ENCODE measurements around the gene RNH1.
A peak's percentile ranks its signal among the peaks of the same experiment; 100 is the strongest.

The RNH1 gene

DNA sequence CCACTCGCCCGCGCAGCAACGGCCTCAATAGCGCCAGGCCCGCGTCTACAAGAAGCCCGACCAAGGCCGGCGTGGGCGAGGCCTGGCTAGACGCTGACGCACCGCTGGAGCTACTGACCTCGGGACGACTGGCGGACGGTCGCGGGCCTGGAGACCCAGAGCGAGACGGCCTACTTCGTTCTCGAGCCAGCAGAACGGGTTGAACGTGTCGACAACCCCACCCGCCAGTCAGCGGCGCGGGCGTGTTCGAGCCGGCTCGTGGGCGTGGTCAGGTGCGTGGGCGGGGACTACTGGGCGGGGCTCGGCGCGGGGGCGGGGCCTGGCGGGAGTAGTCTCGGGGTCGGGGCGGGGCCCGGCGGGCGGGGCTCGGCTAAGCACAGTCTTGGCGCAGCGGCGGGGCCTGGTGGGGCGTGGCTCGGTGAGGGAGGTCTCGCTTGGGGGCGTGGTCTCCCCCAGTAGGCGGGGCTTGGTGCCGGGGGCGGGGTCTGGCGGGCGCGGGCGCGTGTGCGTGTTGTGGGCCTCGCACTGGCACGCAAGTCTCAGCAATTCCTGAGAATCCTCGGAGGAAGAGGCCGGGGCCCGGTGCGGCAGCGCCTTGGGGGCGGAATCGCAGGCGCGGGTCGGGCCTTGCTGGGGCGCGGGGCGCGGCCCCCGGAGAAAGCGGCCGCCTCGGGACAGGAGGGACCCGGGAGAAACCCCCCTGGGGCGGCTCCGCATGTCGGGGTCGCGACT lies at the start of gene RNH1:
Gene RNH1, minus strand, starts transcription at position 248 of the 732 bp plus-strand sequence. CDS start 5,080 bp downstream, outside the sequence.
- Histone ChIP-seq H3K4me3 (ENCODE audit: low read length) (peak within 1 kb of the TSS; percentile 97), H3K9me3 (ENCODE audit: control insufficient read depth, insufficient read depth, low read length) (no peaks in the 10 kb centered on the region), H3K4me2 (ENCODE audit: low read length) (peak within 1 kb of the TSS; percentile 83), H3K36me3 (ENCODE audit: control insufficient read depth, low read length) (peaks cover 16% of the 10 kb centered on the region; the same call in 1 of the 2 replicates), H3K4me1 (ENCODE audit: control insufficient read depth, low read length) (peaks cover 31% of the 10 kb centered on the region), H3F3A (ENCODE audit: control insufficient read depth, insufficient read depth) (peaks cover 3% of the 10 kb centered on the region; the same call in 1 of the 2 replicates), H4K20me1 (ENCODE audit: control insufficient read depth, insufficient read depth, low read depth, low read length) (no peaks in the 10 kb centered on the region), H3K9me2 (replicated peaks; ENCODE audit: control insufficient read depth, low read length) (no peaks in the 10 kb centered on the region), H3K79me2 (ENCODE audit: control insufficient read depth, low read length) (peaks cover 46% of the 10 kb centered on the region), H3K27ac (ENCODE audit: low read depth, low read length) (peak within 1 kb of the TSS; percentile 87), H3K27me3 (ENCODE audit: control insufficient read depth, low read length) (no peaks in the 10 kb centered on the region)
- no peak for TF ChIP-seq EZH2phosphoT487 (IDR thresholded peaks at IDR 0.05; ENCODE audit: borderline replicate concordance, low read length)
- no peak for TF ChIP-seq CTCF (IDR thresholded peaks at IDR 0.05; ENCODE audit: low read depth, low read length, poor library complexity, severe bottlenecking)

DNA sequence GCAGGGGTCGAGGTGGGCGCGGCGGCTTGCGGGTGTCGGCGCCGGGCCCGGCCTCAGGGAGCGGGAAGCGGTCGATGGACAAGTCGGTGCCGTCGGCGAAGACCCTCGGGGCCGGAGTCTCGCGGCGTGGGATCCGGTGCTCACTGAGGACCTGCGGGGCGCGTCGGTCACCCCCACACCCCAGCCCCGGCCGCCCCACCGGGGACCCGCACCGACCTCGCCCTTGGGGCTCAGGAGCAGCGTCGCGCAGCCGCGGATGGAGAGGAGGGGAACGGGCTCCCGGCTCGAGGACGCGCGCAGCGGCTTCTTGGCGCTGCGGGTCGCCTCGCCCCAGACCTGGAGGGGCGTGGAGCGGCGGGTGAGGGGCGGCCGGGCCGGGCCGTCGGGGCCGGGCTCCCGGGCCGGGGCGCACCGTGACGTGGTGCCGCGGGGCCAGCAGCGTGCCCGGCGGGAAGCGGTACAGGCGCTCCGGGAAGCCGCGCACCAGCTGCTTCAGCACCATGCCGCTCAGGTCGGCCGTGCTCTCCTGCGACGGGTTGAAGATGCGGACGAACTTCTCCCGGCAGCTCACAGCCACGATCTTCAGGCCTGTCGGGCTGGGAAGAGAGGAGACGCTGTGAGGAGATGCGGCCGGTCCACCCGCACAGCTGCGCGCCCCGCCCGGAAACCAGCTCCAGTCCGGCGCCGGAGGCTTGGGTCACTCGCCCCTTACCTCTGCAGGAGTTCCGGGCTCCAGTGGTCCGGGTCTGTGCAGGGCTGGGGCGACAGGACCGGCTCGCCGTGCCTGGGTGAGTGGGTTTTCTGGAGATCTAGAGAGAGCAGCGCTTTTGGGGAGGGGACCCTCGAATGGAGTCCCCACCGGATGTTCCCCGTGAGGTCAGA lies 49.0 kb upstream of the RNH1 start:
- Histone ChIP-seq H3K36me3 (ENCODE audit: control insufficient read depth, low read length) (no peaks in the 10 kb centered on the region), H3K79me2 (ENCODE audit: control insufficient read depth, low read length) (no peaks in the 10 kb centered on the region), H3K4me2 (ENCODE audit: low read length) (peak overlapping the region; percentile 80), H3K9me3 (ENCODE audit: control insufficient read depth, insufficient read depth, low read length) (no peaks in the 10 kb centered on the region), H3K4me3 (ENCODE audit: low read length) (peak overlapping the region; percentile 68), H3K9me2 (replicated peaks; ENCODE audit: control insufficient read depth, low read length) (no peaks in the 10 kb centered on the region), H3K4me1 (ENCODE audit: control insufficient read depth, low read length) (peaks cover 22% of the 10 kb centered on the region), H4K20me1 (ENCODE audit: control insufficient read depth, insufficient read depth, low read depth, low read length) (no peaks in the 10 kb centered on the region), H3F3A (ENCODE audit: control insufficient read depth, insufficient read depth) (no peaks in the 10 kb centered on the region), H3K27ac (ENCODE audit: low read depth, low read length) (no peak overlapping the region), H3K27me3 (ENCODE audit: control insufficient read depth, low read length) (peaks cover 32% of the 10 kb centered on the region)
- TF ChIP-seq CTCF (IDR thresholded peaks at IDR 0.05; ENCODE audit: low read depth, low read length, poor library complexity, severe bottlenecking), result no peak
- peak; percentile 91 for TF ChIP-seq EZH2phosphoT487 (IDR thresholded peaks at IDR 0.05; ENCODE audit: borderline replicate concordance, low read length)

DNA sequence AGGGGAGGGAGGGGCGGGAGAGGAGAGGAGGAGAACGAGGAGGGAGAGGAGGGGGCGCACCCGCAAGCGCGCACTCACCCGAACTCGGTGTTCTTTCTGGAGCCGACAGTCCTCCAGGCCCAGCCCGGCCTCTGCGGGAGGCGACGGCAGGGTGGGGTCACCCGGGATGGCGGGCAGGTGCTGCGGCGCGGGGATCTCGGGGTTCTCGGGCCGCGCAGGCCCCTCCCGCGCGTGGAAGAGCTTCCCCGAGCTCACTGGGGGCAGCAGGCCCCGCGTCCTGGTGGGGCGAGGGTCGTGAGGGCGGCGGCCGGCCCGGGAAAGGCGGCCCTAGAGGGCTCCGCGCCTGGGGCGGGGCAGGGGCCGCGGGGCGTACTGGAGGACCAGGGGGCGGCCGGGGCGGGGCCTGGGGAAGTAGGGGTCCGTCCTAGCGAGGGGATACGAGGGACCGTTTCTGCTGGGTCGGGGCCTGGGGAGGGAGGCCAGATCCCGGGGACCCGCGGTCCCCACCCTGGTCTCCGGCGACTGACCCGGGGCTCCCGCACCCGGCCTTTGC lies 48.3 kb upstream of the RNH1 start:
- H3K9me3 ChIP-seq (ENCODE audit: control insufficient read depth, insufficient read depth, low read length), result no peaks in the 10 kb centered on the region
- no peak overlapping the region for H3K27ac ChIP-seq (ENCODE audit: low read depth, low read length)
- no peaks in the 10 kb centered on the region for H3F3A ChIP-seq (ENCODE audit: control insufficient read depth, insufficient read depth)
- H4K20me1 ChIP-seq (ENCODE audit: control insufficient read depth, insufficient read depth, low read depth, low read length), result no peaks in the 10 kb centered on the region
- peak overlapping the region; percentile 80 for H3K4me2 ChIP-seq (ENCODE audit: low read length)
- H3K79me2 ChIP-seq (ENCODE audit: control insufficient read depth, low read length), result no peaks in the 10 kb centered on the region
- H3K36me3 ChIP-seq (ENCODE audit: control insufficient read depth, low read length), result no peaks in the 10 kb centered on the region
- H3K4me1 ChIP-seq (ENCODE audit: control insufficient read depth, low read length), result peaks cover 20% of the 10 kb centered on the region
- no peaks in the 10 kb centered on the region for H3K9me2 ChIP-seq (replicated peaks; ENCODE audit: control insufficient read depth, low read length)
- peak overlapping the region; percentile 68 for H3K4me3 ChIP-seq (ENCODE audit: low read length)
- H3K27me3 ChIP-seq (ENCODE audit: control insufficient read depth, low read length), result peaks cover 32% of the 10 kb centered on the region
- no peak for TF ChIP-seq EZH2phosphoT487 (IDR thresholded peaks at IDR 0.05; ENCODE audit: borderline replicate concordance, low read length)
- no peak for TF ChIP-seq CTCF (IDR thresholded peaks at IDR 0.05; ENCODE audit: low read depth, low read length, poor library complexity, severe bottlenecking)
